B cell (primary cell): ENCODE data around the gene COL13A1. TPM values are rescaled to one million over a fixed set of nuclear protein-coding genes. Genes with fewer than 3 reads are reported as not detected.

Source experiments
- ATAC-seq: fragments of 200-7000 bp; cut with Tn5 transposase; one replicate; pipeline ENCODE4 v1.10.0; 2021; ENCODE audit warnings: low read depth, mild to moderate bottlenecking, moderate number of reproducible peaks, moderate library complexity
- CTCF ChIA-PET: fragments of 350-600 bp; sonication (Branson Sonifier 250); formaldehyde crosslinking; loops from one replicate; lab custom pipeline; 2021; ENCODE audit warnings: antibody characterized with exemption, inconsistent platforms; lab: Charles Lee
- POLR2A ChIA-PET: fragments of 350-600 bp; sonication (Branson Sonifier 250); formaldehyde crosslinking; loops from one replicate; lab custom pipeline; 2021; ENCODE audit warnings: antibody characterized with exemption; lab: Charles Lee
- DNase-seq: peaks from one replicate; pipeline ENCODE4 v3.0.0; 2013
- H2AFZ ChIP-seq: 2 replicates; pipeline ENCODE4 v1.6.1; 2012; ENCODE audit warnings: mild to moderate bottlenecking, low read depth, low read length; ENCODE audit not compliant: insufficient read depth, poor library complexity, severe bottlenecking
- H3K27ac ChIP-seq, 2 donors: 1 replicate in 1 of 2; 2 replicates in 1 of 2; pipeline ENCODE4 v1.5.1; 2012 to 2013; ENCODE audit warnings: low read length in 2 of 2, mild to moderate bottlenecking in 2 of 2, moderate library complexity in 1 of 2
- H3K27me3 ChIP-seq, 4 experiments: fragments of 200-600 bp in 1 of 4; sonication (generic) in 1 of 4; replicated peaks in 1 of 4; 1 replicate in 2 of 4; 2 replicates in 2 of 4; pipeline versions ENCODE4 v1.6.1 to v1.7.0; 2013 to 2016; ENCODE audit warnings: low read length in 3 of 4, mild to moderate bottlenecking in 2 of 4, mixed read lengths in 1 of 4, moderate library complexity in 1 of 4; ENCODE audit not compliant: insufficient read depth in 4 of 4, control insufficient read depth in 3 of 4; ENCODE audit errors: control extremely low read depth in 1 of 4
- H3K36me3 ChIP-seq, 2 experiments: replicated peaks in 1 of 2; 1 replicate in 1 of 2; 2 replicates in 1 of 2; pipeline versions ENCODE4 v1.6.1 to v1.7.1; 2013; ENCODE audit warnings: low read length in 1 of 2; ENCODE audit not compliant: insufficient read depth in 2 of 2, control insufficient read depth in 1 of 2; ENCODE audit errors: control extremely low read depth in 1 of 2, extremely low read depth in 1 of 2
- H3K4me1 ChIP-seq, 2 donors: fragments of 200-600 bp in 1 of 2; sonication (generic) in 1 of 2; 1 replicate in 1 of 2; 2 replicates in 1 of 2; pipeline versions ENCODE4 v1.5.1 to v1.6.1; 2013 to 2017; ENCODE audit warnings: low read length in 2 of 2; ENCODE audit not compliant: control insufficient read depth in 2 of 2, insufficient read depth in 2 of 2
- H3K4me2 ChIP-seq: replicated peaks from 2 replicates; pipeline ENCODE3; 2012; ENCODE audit warnings: mild to moderate bottlenecking, low read depth, low read length; ENCODE audit not compliant: poor library complexity, severe bottlenecking
- H3K4me3 ChIP-seq, 5 experiments: fragments of 200-600 bp in 1 of 5; sonication (generic) in 1 of 5; 1 replicate in 3 of 5; 2 replicates in 2 of 5; pipeline versions ENCODE4 v1.5.1 to v1.7.0; 2011 to 2016; ENCODE audit warnings: low read length in 4 of 5, mild to moderate bottlenecking in 4 of 5, low read depth in 2 of 5, control low read depth in 1 of 5, moderate library complexity in 1 of 5; ENCODE audit not compliant: insufficient read depth in 1 of 5; ENCODE audit errors: control extremely low read depth in 1 of 5, extremely low read depth in 1 of 5
- H3K79me2 ChIP-seq: fragments of 200-600 bp; sonication (generic); one replicate; pipeline ENCODE4 v1.6.0; 2016; ENCODE audit warnings: low read length; ENCODE audit not compliant: control insufficient read depth, insufficient read depth
- H3K9ac ChIP-seq: fragments of 200-600 bp; sonication (generic); 2 replicates; pipeline ENCODE4 v1.6.1; 2017; ENCODE audit warnings: mild to moderate bottlenecking, low read length, moderate library complexity
- H3K9me3 ChIP-seq, 3 donors: one replicate each; pipeline versions ENCODE4 v1.6.1 to v1.7.1; 2013; ENCODE audit warnings: low read length in 2 of 3; ENCODE audit not compliant: control insufficient read depth in 2 of 3, insufficient read depth in 1 of 3; ENCODE audit errors: control extremely low read depth in 1 of 3
- H4K20me1 ChIP-seq: 2 replicates; pipeline ENCODE4 v1.6.0; 2012; ENCODE audit warnings: mild to moderate bottlenecking, low read length; ENCODE audit not compliant: insufficient read depth, control insufficient read depth, poor library complexity, severe bottlenecking
- H3K27ac Mint-ChIP-seq: one replicate; pipeline ENCODE4 v1.8.0; 2021; ENCODE audit warnings: mixed read lengths
- H3K27me3 Mint-ChIP-seq: one replicate; pipeline ENCODE4 v1.8.0; 2021; ENCODE audit warnings: mixed read lengths
- H3K4me1 Mint-ChIP-seq: one replicate; pipeline ENCODE4 v1.8.0; 2021; ENCODE audit warnings: mixed read lengths
- H3K4me3 Mint-ChIP-seq: one replicate; pipeline ENCODE4 v1.8.0; 2021; ENCODE audit warnings: mixed read lengths
- H3K9me3 Mint-ChIP-seq: one replicate; pipeline ENCODE4 v1.8.0; 2022; ENCODE audit warnings: mixed read lengths; ENCODE audit not compliant: insufficient read depth
- EZH2 ChIP-seq: IDR thresholded peaks from 2 replicates; pipeline ENCODE4 v1.6.1; 2012; ENCODE audit warnings: borderline replicate concordance, low read depth, mild to moderate bottlenecking, moderate library complexity, low read length; ENCODE audit not compliant: insufficient read depth, poor library complexity, severe bottlenecking
- WGBS: methylation state at CpG from one replicate; pipeline ENCODE4 v1.1.5; 2013; ENCODE audit warnings: missing lambda C conversion rate; ENCODE audit not compliant: insufficient coverage; 5-methylcytosine and 5-hydroxymethylcytosine counted together
- intact Hi-C: fragments of 100-400 bp; cut with micrococcal nuclease; formaldehyde crosslinking; loops from one replicate; pipeline ENCODE4 v1.10.0; 2022
- polyA plus RNA-seq: library from polyadenylated mRNA; depleted of rRNA; stranded (reverse); fragments of >200 nt; gene quantifications from 2 replicates; pipeline ENCODE4 v1.2.3, GENCODE V29; 2012
- total RNA-seq, 2 donors: library from RNA; stranded (reverse); fragments of 120-200 nt in 1 of 2; gene quantifications; 1 replicate in 1 of 2; 2 replicates in 1 of 2; pipeline versions ENCODE4 v1.2.3 to v1.2.4, GENCODE V29; 2013 to 2022
- TF ChIP-seq, protein P1 (sequence below): fragments of 200-600 bp; IDR thresholded peaks from one replicate; pipeline ENCODE4 v1.8.0; 2022; ENCODE audit warnings: antibody characterized with exemption, mild to moderate bottlenecking

COL13A1 gene
- total and polyA plus RNA-seq, 2 donors (not counting 1 experiment from before 2014, with no cell fraction given): not detected

DNA sequence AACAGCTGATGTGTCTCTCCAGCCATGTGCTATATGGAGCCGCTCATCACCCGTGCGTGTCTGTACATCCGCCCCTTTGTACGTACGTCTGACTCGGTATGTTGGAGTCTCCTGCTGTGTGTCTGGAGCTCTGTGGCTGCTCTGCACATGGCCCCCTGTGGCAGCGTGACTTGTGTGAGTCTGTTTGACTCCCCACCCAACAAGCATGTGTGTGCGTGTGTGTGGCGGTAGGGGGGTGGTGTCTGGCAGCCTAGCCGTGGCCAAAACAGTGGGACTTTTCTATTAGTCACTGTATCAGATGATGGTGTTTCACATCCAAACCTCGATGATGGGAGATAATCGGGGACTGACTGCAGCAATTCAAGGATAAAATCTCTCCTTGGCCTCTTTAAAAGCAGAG lies 94.1 kb downstream of the COL13A1 start:
- Histone ChIP-seq H4K20me1 (no peaks in the 10 kb centered on the region), H2AFZ (no peak overlapping the region), H3K4me3 (no peak overlapping the region), H3K9ac (no peak overlapping the region), H3K36me3 (no peaks in the 10 kb centered on the region), H3K79me2 (no peaks in the 10 kb centered on the region), H3K27me3 (no peaks in the 10 kb centered on the region), H3K4me1 (no peaks in the 10 kb centered on the region), H3K27ac (no peak overlapping the region), H3K9me3 (no peaks in the 10 kb centered on the region), H3K4me2 (no peak overlapping the region)
- Mint-ChIP-seq H3K4me3 (no peak overlapping the region), H3K4me1 (no peaks in the 10 kb centered on the region), H3K9me3 (no peaks in the 10 kb centered on the region), H3K27me3 (no peaks in the 10 kb centered on the region), H3K27ac (no peak overlapping the region)
- ATAC-seq: no peak
- CTCF ChIA-PET: no interaction called here
- no peak for TF ChIP-seq EZH2
- TF ChIP-seq, protein P1, sequence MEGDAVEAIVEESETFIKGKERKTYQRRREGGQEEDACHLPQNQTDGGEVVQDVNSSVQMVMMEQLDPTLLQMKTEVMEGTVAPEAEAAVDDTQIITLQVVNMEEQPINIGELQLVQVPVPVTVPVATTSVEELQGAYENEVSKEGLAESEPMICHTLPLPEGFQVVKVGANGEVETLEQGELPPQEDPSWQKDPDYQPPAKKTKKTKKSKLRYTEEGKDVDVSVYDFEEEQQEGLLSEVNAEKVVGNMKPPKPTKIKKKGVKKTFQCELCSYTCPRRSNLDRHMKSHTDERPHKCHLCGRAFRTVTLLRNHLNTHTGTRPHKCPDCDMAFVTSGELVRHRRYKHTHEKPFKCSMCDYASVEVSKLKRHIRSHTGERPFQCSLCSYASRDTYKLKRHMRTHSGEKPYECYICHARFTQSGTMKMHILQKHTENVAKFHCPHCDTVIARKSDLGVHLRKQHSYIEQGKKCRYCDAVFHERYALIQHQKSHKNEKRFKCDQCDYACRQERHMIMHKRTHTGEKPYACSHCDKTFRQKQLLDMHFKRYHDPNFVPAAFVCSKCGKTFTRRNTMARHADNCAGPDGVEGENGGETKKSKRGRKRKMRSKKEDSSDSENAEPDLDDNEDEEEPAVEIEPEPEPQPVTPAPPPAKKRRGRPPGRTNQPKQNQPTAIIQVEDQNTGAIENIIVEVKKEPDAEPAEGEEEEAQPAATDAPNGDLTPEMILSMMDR: no peak
- POLR2A ChIA-PET: no interaction called here
- 94% methylated on average over 9 of the region's 13 CpGs for WGBS
- DNase-seq: no peak
- intact Hi-C loops: no loop called here

DNA sequence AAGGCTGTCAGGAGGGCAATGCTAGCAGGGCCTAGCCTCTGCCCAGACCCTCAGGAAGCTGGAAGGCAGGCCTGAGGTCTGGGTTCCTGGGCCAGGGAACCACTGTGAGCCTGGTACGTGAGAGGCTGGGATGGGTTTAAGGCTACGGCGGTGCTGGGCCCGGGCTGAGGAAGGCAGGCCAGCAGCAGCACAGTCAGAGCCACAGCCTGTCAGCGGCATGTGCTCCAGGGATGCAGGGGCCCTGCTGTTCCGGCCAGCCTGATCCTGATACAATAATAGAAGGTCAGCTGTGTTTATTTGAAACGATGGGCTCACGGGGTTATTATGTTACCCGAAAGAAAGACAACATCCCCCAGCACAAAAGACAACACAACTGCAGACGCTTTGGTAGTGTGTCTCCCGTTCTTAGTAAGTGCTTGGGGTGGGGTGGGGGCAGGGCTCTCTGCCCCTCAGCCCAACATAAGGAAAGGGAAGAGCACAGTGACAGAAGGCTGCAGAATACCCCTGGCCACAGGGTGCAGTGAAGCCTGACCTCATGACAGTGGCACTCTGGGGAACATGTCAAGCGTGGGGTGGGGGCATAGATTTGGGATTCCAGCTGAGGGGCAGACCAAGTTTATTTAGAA lies 95.0 kb downstream of the COL13A1 start:
- WGBS: 80% methylated on average over 8 of the region's 12 CpGs
- Histone ChIP-seq H4K20me1 (no peaks in the 10 kb centered on the region), H3K4me3 (no peak overlapping the region), H3K27ac (no peak overlapping the region), H2AFZ (no peak overlapping the region), H3K9ac (no peak overlapping the region), H3K4me1 (no peaks in the 10 kb centered on the region), H3K4me2 (no peak overlapping the region), H3K9me3 (no peaks in the 10 kb centered on the region), H3K79me2 (no peaks in the 10 kb centered on the region), H3K36me3 (no peaks in the 10 kb centered on the region), H3K27me3 (no peaks in the 10 kb centered on the region)
- ATAC-seq (no peak), DNase-seq (no peak)
- TF ChIP-seq, protein P1: no peak
- no peak for TF ChIP-seq EZH2
- CTCF ChIA-PET: no interaction called here
- H3K27ac Mint-ChIP-seq: no peak overlapping the region
- no peaks in the 10 kb centered on the region for H3K27me3 Mint-ChIP-seq
- H3K4me1 Mint-ChIP-seq: no peaks in the 10 kb centered on the region
- H3K4me3 Mint-ChIP-seq: no peak overlapping the region
- POLR2A ChIA-PET: no interaction called here
- H3K9me3 Mint-ChIP-seq: no peaks in the 10 kb centered on the region
- intact Hi-C loops: no loop called here
